NCI-H2107 (cell line): ENCODE data around the gene DNAAF8.

Source experiments
- DNase-seq: peaks from one replicate; lab custom pipeline; 2025; lab: John Stamatoyannopoulos, UW

DNAAF8 gene

GRCh38 chr16:4695473-4696171 is 38.7 kb upstream of the DNAAF8 start:
- no peak for DNase-seq

- DNase-seq, result no peak
Measured at GRCh38 chr16:4696172-4696904, 38.0 kb upstream of the DNAAF8 start.

GRCh38 chr16:4696905-4697847 is 37.2 kb upstream of the DNAAF8 start:
- no peak for DNase-seq

- DNase-seq, result no peak
Measured at GRCh38 chr16:4697848-4698291, 36.5 kb upstream of the DNAAF8 start.

GRCh38 chr16:4698321-4699045 is 35.9 kb upstream of the DNAAF8 start:
- DNase-seq, result no peak

GRCh38 chr16:4699046-4699556 is 35.2 kb upstream of the DNAAF8 start:
- no peak for DNase-seq

- DNase-seq, result no peak
Measured at GRCh38 chr16:4700380-4700996, 33.8 kb upstream of the DNAAF8 start.

- no peak for DNase-seq
Measured at GRCh38 chr16:4700997-4701743, 33.2 kb upstream of the DNAAF8 start.

- no peak for DNase-seq
Measured at GRCh38 chr16:4701791-4702465, 32.4 kb upstream of the DNAAF8 start.

- no peak for DNase-seq
Measured at GRCh38 chr16:4702466-4702808, 31.9 kb upstream of the DNAAF8 start.

GRCh38 chr16:4703906-4704305 is 30.4 kb upstream of the DNAAF8 start:
- no peak for DNase-seq

GRCh38 chr16:4704491-4704890 is 29.8 kb upstream of the DNAAF8 start:
- no peak for DNase-seq

GRCh38 chr16:4704913-4705312 is 29.4 kb upstream of the DNAAF8 start:
- DNase-seq, result no peak

- no peak for DNase-seq
Measured at GRCh38 chr16:4706871-4707270, 27.5 kb upstream of the DNAAF8 start.

- no peak for DNase-seq
Measured at GRCh38 chr16:4709481-4709880, 24.9 kb upstream of the DNAAF8 start.

- no peak for DNase-seq
Measured at GRCh38 chr16:4713663-4714501, 20.5 kb upstream of the DNAAF8 start.

- no peak for DNase-seq
Measured at GRCh38 chr16:4714996-4715395, 19.3 kb upstream of the DNAAF8 start.

- DNase-seq, result no peak
Measured at GRCh38 chr16:4718466-4718865, 15.9 kb upstream of the DNAAF8 start.
